ENCODE measurements around the gene IGLL5. TPM values are rescaled to one million over a fixed set of nuclear protein-coding genes. Genes with fewer than 3 reads are reported as not detected.

The IGLL5 gene
- total and polyA plus RNA-seq, 12 donors, result 0.43 to 24.7 (median 1.8) TPM; not detected in 6

DNA sequence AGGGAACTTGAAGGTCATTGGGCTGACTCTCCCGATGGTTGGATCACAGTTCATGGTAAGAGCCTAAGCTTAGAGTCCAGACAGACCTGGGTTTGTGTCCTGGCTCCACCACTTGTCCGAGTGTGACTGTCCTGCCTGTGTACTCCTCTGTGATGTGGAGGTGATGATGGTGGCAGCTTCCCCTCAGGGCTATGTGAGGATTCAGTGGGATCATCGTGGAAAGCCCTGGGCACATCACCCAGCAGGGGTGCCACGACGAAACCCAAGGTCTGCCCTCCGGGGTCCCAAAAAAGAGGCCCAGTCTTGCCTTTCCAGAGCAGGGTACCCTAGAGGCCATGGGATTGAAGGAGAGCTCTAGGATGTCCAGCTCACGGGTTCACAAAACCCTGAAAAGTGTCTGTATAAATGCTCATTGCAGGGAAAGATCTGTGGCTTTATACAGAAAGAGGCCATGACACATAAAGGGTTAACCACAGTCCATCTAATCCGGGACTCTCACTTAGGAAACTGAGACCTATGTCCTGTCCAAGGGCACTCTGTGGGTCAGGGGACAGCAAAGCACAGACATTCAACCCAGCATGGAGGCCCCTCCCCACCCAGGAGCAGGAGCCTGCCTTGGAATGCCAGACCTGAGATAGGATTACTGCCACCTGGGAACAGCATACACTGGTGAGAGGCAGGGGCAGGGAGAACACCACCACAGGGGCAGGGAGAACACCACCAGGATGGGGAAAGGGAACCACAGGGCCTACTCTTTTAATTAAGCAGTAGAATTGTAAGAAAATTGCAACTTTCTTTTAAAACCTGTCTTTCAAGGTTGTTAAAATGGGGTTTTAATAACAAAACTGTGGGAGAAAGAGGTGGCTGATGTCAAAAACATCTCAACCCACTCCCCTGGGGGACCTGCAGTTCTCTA lies 51.3 kb downstream of the IGLL5 start:
- no peaks in the 10 kb centered on the region for H3K36me3 ChIP-seq (replicated peaks in 1 of 2)
- 54 to 76% (median 71%) methylated on average over 5 to 8 of the region's 8 CpGs for WGBS, 4 donors
- no peaks in the 10 kb centered on the region for H3K4me1 ChIP-seq (replicated peaks in 1 of 2)
- TF ChIP-seq CTCF (IDR thresholded peaks at IDR 0.05) (no peak), POLR2A (IDR thresholded peaks at IDR 0.05) (no peak)
- H3K27ac ChIP-seq, result no peak overlapping the region
- no peaks in the 10 kb centered on the region for H3K9me3 ChIP-seq (replicated peaks in 1 of 3)
- peaks cover 5% of the 10 kb centered on the region for H3K27me3 ChIP-seq
- intact Hi-C loops (cut with DNase I), result no loop called here
- DNase-seq, result peak in 1 of 7 donors; percentile 10
- no peak overlapping the region for H3K4me3 ChIP-seq

GRCh38 chr22:22939588-22940368 lies 52.2 kb downstream of the IGLL5 start:
- H3K36me3 ChIP-seq (replicated peaks in 1 of 2), result no peaks in the 10 kb centered on the region
- no peaks in the 10 kb centered on the region for H3K9me3 ChIP-seq (replicated peaks in 1 of 3)
- intact Hi-C loops (cut with DNase I), result no loop called here
- H3K27ac ChIP-seq, result no peak overlapping the region
- no peaks in the 10 kb centered on the region for H3K4me1 ChIP-seq (replicated peaks in 1 of 2)
- no peak for DNase-seq
- 75 to 83% (median 79%) methylated on average over 11 of the region's 11 CpGs for WGBS, 4 donors
- H3K27me3 ChIP-seq, result peaks cover 11% of the 10 kb centered on the region
- H3K4me3 ChIP-seq, result no peak overlapping the region
- TF ChIP-seq CTCF (IDR thresholded peaks at IDR 0.05), result no peak
- no peak for TF ChIP-seq POLR2A (IDR thresholded peaks at IDR 0.05)

DNA sequence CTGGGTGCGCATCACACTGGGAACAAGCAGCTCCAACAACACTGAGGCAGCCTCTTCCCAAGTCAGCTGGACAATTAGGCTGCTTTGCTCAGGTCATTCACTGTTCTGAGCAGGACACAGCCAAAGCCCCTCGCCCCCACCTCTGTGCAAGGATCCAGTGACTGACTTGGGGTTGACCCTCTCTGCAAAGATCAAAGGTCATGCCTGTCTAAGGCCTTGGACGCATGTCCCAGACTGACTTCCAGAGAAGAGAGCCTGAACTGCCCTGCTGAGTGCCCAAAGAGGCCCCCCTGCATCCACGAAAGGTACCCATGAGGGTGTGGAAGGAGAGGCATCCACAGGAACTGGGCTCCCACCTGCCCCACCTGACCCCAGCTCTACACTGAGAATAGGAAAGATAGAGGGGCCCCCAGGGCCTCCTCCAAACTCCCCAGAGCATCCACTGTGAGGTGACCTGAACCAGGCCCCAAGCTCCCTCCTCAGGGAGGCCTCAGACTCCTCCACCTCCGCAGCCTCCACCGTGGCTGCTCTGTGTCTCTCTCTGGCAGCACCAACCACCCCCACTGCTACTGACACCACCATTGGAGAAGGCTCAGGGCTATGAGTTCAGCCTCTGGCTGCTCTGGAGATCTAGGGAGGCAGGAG lies 53.5 kb downstream of the IGLL5 start:
- H3K27ac ChIP-seq, result no peak overlapping the region
- no peak overlapping the region for H3K4me3 ChIP-seq
- no peaks in the 10 kb centered on the region for H3K9me3 ChIP-seq (replicated peaks in 1 of 3)
- H3K4me1 ChIP-seq (replicated peaks in 1 of 2), result no peaks in the 10 kb centered on the region
- H3K36me3 ChIP-seq (replicated peaks in 1 of 2), result no peaks in the 10 kb centered on the region
- peak in 2 of 7 donors; percentile 0 to 4 for DNase-seq
- TF ChIP-seq CTCF (IDR thresholded peaks at IDR 0.05) (no peak), POLR2A (IDR thresholded peaks at IDR 0.05) (no peak)
- peaks cover 11% of the 10 kb centered on the region for H3K27me3 ChIP-seq
- 87 to 96% (median 93%) methylated on average over 5 to 6 of the region's 6 CpGs for WGBS, 4 donors
- intact Hi-C loops (cut with DNase I), result no loop called here
